Smooth muscle cell (in vitro differentiated cells): Measurements from ENCODE around the gene ZNF831. TPM values are rescaled to one million over a fixed set of nuclear protein-coding genes. Genes with fewer than 3 reads are reported as not detected.

Source experiments
- DNase-seq: peaks from one replicate; lab custom pipeline; 2025; ENCODE audit not compliant: unreplicated experiment; lab: John Stamatoyannopoulos, UW
- H2AFZ ChIP-seq: fragments of 200-600 bp; sonication (generic); 2 replicates; pipeline ENCODE4 v1.6.0; 2016; ENCODE audit warnings: antibody characterized with exemption, low read depth, mild to moderate bottlenecking
- H3F3A ChIP-seq: fragments of 200-600 bp; sonication (generic); 2 replicates; pipeline ENCODE4 v1.6.0; 2017; ENCODE audit warnings: antibody characterized with exemption, low read depth
- H3K27ac ChIP-seq: fragments of 200-600 bp; sonication (generic); 2 replicates; pipeline ENCODE4 v1.5.1; 2016; ENCODE audit warnings: low read depth, mild to moderate bottlenecking
- H3K27me3 ChIP-seq: fragments of 200-600 bp; sonication (generic); 2 replicates; pipeline ENCODE4 v1.6.1; 2016; ENCODE audit warnings: low read depth, mild to moderate bottlenecking
- H3K36me3 ChIP-seq: fragments of 200-600 bp; sonication (generic); 2 replicates; pipeline ENCODE4 v1.5.1; 2016; ENCODE audit warnings: low read depth
- H3K4me1 ChIP-seq: fragments of 200-600 bp; sonication (generic); 2 replicates; pipeline ENCODE4 v1.5.1; 2016; ENCODE audit warnings: low read depth
- H3K4me2 ChIP-seq: fragments of 200-600 bp; sonication (generic); 2 replicates; pipeline ENCODE4 v1.6.0; 2016; ENCODE audit warnings: mild to moderate bottlenecking
- H3K4me3 ChIP-seq: fragments of 200-600 bp; sonication (generic); 2 replicates; pipeline ENCODE4 v1.5.1; 2016; ENCODE audit warnings: mild to moderate bottlenecking
- H3K79me2 ChIP-seq: fragments of 200-600 bp; sonication (generic); 2 replicates; pipeline ENCODE4 v1.6.0; 2016; ENCODE audit warnings: low read depth, mild to moderate bottlenecking
- H3K9ac ChIP-seq: fragments of 200-600 bp; sonication (generic); 2 replicates; pipeline ENCODE4 v1.6.0; 2016; ENCODE audit warnings: low read depth
- H3K9me3 ChIP-seq: fragments of 200-600 bp; sonication (generic); replicated peaks from 2 replicates; pipeline ENCODE4 v1.5.1; 2016; ENCODE audit warnings: low read depth
- H4K20me1 ChIP-seq: fragments of 200-600 bp; sonication (generic); 2 replicates; pipeline ENCODE4 v1.6.0; 2016; ENCODE audit warnings: low read depth
- CTCF ChIP-seq: fragments of 200-600 bp; sonication (generic); IDR thresholded peaks from 2 replicates; pipeline ENCODE4 v1.5.1; 2017; ENCODE audit warnings: borderline replicate concordance, mild to moderate bottlenecking, antibody characterized with exemption; ENCODE audit not compliant: insufficient read depth, poor library complexity, severe bottlenecking
- whole genome bisulfite sequencing: methylation state at CpG from one replicate; pipeline ENCODE4 v1.1.7; 2016; ENCODE audit warnings: low lambda C conversion rate; 5-methylcytosine and 5-hydroxymethylcytosine counted together
- polyA plus RNA-seq: library from polyadenylated mRNA; unstranded; fragments of >200 nt; fragmentation: Nextera tagmentation; extraction: Ambion mirVana; gene quantifications from 2 replicates; pipeline ENCODE4 v1.2.1, GENCODE V29; 2016
- total RNA-seq: library from RNA; depleted of rRNA; stranded (reverse); fragments of >200 nt; gene quantifications from 2 replicates; pipeline ENCODE4 v1.2.3, GENCODE V29; 2014

The ZNF831 gene
- total and polyA plus RNA-seq, 2 experiments from 2014 or later = not detected

DNA sequence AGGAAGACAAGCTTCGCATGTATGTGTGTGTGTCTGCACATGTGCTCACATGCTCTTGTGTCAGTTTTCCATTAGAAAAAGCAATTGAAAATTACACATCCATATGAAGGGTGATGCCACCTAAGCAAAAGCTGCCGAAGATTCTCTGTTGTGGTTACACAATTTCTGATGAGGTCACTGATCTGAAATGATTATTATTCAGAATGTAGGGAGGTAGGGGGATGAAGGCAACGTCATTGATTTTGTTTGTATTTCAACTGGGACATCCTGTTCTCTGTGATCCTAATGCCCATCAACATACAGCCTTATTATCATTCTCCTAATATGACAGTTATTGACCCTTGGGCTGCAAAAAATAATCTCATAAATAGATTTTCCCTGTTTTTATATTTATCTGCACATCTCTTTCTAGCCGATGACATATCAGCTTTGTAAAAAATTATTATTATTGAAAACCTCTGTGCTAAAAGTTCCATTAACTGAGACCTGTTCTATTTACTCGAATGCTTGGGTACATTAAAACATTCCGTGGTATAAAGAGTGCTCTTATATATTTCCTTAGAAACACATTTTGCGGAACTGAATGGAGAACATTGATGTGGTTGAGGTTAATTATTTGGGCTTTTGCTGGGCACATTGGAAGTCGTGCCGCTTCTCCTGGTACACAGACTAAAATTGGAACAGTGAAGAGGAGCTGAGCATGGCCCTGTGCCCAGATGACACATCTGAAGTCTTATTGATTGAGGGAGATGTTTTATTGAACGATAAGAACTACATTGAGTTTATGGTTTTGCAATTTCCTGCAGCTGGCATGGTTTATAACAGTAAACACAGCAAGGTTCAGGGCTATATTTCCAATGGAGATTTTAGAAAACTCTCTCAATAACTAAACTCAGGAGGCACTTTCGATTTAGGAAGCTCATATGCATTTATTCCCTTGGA is 51.3 kb downstream of the ZNF831 start:
- H3F3A ChIP-seq = no peaks in the 10 kb centered on the region
- no peak overlapping the region for H3K4me2 ChIP-seq
- no peak overlapping the region for H2AFZ ChIP-seq
- H3K9ac ChIP-seq = no peak overlapping the region
- no peaks in the 10 kb centered on the region for H3K9me3 ChIP-seq
- peaks cover 19% of the 10 kb centered on the region for H3K4me1 ChIP-seq
- H3K27ac ChIP-seq = no peak overlapping the region
- peaks cover 37% of the 10 kb centered on the region for H3K27me3 ChIP-seq
- 87% methylated on average over 11 of the region's 11 CpGs for WGBS
- no peak for TF ChIP-seq CTCF
- no peaks in the 10 kb centered on the region for H4K20me1 ChIP-seq
- DNase-seq = no peak
- no peaks in the 10 kb centered on the region for H3K79me2 ChIP-seq
- no peaks in the 10 kb centered on the region for H3K36me3 ChIP-seq
- no peak overlapping the region for H3K4me3 ChIP-seq

GRCh38 chr20:59217173-59217572 is 53.6 kb downstream of the ZNF831 start:
- Histone ChIP-seq H3F3A (no peaks in the 10 kb centered on the region), H3K9ac (no peak overlapping the region), H3K4me3 (no peak overlapping the region), H3K4me2 (no peak overlapping the region), H4K20me1 (no peaks in the 10 kb centered on the region), H3K79me2 (no peaks in the 10 kb centered on the region), H3K27me3 (peaks cover 38% of the 10 kb centered on the region), H3K27ac (no peak overlapping the region), H3K9me3 (no peaks in the 10 kb centered on the region), H2AFZ (no peak overlapping the region), H3K4me1 (peaks cover 25% of the 10 kb centered on the region), H3K36me3 (no peaks in the 10 kb centered on the region)
- no peak for TF ChIP-seq CTCF
- 76% methylated on average over 1 of the region's 1 CpG for WGBS
- DNase-seq = no peak

- WGBS = 55% methylated on average over 2 of the region's 2 CpGs
- no peak for TF ChIP-seq CTCF
- Histone ChIP-seq H3K9ac (no peak overlapping the region), H3F3A (no peaks in the 10 kb centered on the region), H2AFZ (no peak overlapping the region), H3K4me2 (no peak overlapping the region), H3K36me3 (no peaks in the 10 kb centered on the region), H3K4me3 (no peak overlapping the region), H3K9me3 (no peaks in the 10 kb centered on the region), H4K20me1 (no peaks in the 10 kb centered on the region), H3K27me3 (peaks cover 40% of the 10 kb centered on the region), H3K4me1 (peaks cover 26% of the 10 kb centered on the region), H3K27ac (no peak overlapping the region), H3K79me2 (no peaks in the 10 kb centered on the region)
- DNase-seq = no peak
These were observed 54.2 kb downstream of the ZNF831 start for GRCh38 chr20:59217794-59218280.
